ENCODE measurements around the gene STAU1.
"Not testable (repeated sequence)": the region's sequence is repeated elsewhere in the genome, so short reads cannot be mapped to it uniquely, and the experiment has no call there.

Gene STAU1

DNA sequence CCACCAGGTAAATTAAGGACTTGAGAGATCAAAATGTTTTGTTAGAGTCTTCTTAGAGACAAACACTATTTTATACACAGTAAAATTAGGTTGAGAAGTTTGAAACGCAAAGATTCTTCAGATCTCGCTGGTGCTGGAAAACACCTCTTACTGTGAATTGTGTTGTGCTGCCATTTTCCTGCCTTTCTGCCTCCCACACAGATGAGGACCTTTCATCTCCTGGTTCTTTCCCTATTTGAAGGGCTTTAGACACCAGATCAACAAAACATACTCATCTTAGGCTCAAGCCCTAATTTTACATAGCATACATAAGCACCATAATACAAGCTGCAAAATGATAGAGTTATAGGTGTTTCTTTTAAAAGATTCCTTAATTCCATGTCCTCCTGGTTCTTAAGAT is 18.6 kb downstream of the STAU1 start:
- DNase-seq (ENCODE audit: low read depth, low spot score): no peak
- no peak overlapping the region for H3K4me3 ChIP-seq (ENCODE audit: low read length)

DNA sequence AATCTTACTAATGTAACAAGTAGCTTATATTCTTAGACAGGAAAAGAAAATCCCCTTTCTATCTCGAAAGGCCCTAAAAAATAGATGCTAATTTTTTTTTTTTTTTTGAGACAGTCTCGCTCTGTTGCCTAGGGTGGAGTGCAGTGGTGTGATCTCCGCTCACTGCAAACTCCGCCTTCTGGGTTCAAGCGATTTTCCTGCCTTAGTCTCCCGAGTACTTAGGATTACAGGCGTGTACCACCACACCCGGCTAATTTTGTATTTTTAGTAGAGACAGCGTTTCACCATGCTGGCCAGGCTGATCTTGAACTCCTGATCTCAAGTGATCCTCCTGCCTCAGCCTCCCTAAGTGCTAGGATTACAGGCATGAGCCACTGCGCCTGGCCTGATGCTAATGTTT is 19.3 kb downstream of the STAU1 start:
- DNase-seq (ENCODE audit: low read depth, low spot score); H3K4me3 ChIP-seq (ENCODE audit: low read length): not testable (repeated sequence)

DNA sequence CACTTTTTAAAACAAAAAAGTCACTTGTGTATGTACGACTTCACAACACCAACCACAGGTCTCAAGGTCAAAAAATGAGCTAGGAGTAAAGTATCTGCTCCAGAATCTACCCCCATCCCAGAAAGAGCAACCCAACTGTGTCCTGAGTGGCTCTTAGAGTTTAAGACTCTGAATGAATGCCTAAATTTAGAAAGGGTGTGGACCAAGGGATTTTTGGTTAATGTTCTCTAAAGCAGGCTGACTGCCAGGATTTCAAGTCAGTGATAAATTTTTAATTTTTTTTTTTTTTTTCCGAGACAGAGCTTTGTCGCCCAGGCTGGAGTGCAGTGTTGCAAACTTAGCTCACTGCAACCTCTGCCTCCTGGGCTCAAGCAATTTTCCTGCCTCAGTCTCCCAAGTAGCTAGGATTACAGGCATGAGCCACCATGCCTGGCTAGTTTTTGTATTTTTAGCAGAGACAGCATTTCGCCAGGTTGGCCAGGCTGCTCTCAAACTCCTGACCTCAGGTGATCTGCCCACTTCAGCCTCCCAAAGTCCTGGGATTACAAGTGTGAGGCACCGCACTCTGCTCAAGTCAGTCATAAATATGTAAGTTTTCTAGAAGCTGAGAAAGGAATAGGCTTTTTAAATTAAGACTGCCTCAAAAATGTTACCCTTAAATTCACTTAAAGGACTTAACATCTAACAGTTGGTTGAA is 20.2 kb downstream of the STAU1 start:
- no peak overlapping the region for H3K4me3 ChIP-seq (ENCODE audit: low read length)
- DNase-seq (ENCODE audit: low read depth, low spot score): no peak

DNA sequence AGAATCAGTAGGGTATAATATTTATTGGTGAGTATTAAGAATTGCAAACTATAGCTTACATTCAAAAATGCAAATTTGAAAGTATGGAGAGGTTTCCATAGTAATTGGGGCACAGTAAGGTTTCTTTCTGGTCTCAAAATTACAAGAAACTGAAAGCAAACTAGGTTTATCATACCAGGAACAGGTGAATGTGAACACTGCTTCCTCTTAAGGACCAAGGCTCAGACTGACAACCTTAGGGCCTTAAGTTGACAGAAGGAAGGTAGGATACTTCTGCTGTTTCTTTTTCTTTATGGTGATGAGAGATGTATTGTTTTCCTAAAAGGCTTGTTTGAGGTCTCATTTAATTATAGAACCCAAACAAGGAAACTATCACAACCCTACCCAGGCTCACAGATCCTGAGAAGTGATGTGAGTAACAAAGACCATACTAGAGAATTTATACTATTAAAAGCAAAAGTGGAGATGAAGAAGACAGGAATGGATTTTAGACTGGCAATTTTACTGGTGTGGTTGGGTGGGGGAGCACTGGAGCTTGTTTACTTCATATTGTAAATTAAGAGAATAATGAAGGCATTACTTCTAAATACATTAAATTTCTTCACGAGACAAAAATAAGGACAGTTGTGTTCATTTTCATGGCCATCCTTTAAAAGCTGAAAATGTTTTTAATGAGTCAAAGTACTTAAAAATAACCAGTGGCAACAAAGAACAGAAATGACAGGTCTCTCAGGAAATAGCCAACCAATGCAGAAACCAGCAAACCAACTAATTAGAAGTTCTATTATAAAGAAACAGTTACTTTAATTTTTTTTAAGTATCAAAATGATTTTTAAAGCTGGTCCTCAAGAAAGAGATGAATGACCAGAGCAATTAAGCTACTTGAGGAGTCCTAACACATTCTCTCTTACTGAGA is 21.3 kb downstream of the STAU1 start:
- no peak for DNase-seq (ENCODE audit: low read depth, low spot score)
- no peak overlapping the region for H3K4me3 ChIP-seq (ENCODE audit: low read length)

DNA sequence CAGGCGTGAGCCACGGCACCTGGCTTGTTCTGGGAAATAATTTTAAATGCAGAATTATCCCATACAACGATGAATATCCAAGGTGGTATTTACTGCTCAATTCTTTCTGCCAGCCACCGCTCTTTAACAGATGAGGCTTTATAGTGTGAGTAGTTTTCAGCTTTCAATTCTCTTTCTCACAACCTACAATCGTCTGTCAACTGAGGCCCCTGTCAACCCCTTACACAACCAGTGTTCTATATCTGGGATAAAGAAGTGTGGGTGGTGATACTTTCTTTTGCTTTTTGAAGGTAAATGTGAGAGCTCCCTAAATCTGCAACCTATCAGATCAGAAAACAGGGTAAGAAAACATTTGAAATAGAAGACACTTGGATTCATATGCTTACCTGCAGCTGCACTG is 22.5 kb downstream of the STAU1 start:
- no peak for DNase-seq (ENCODE audit: low read depth, low spot score)
- no peak overlapping the region for H3K4me3 ChIP-seq (ENCODE audit: low read length)

DNA sequence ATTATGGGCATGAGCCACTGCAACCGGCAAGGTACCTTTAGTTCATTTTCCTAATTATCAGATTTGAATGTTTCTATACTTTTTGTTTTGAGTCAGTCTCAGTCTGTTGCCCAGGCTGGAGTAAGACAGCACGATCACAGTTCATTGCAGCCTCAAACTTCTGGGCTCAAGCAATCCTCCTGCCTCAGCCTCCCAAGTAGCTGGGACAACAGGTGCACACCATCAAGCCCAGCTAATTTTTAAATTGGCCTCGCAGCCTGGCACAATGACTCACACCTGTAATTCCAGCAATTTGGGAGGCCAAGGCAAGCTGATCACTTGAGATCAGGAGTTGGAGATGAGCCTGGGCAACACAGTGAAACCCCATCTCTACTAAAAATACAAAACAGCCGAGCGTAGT is 24.4 kb downstream of the STAU1 start:
- DNase-seq (ENCODE audit: low read depth, low spot score): no peak
- H3K4me3 ChIP-seq (ENCODE audit: low read length): no peak overlapping the region

DNA sequence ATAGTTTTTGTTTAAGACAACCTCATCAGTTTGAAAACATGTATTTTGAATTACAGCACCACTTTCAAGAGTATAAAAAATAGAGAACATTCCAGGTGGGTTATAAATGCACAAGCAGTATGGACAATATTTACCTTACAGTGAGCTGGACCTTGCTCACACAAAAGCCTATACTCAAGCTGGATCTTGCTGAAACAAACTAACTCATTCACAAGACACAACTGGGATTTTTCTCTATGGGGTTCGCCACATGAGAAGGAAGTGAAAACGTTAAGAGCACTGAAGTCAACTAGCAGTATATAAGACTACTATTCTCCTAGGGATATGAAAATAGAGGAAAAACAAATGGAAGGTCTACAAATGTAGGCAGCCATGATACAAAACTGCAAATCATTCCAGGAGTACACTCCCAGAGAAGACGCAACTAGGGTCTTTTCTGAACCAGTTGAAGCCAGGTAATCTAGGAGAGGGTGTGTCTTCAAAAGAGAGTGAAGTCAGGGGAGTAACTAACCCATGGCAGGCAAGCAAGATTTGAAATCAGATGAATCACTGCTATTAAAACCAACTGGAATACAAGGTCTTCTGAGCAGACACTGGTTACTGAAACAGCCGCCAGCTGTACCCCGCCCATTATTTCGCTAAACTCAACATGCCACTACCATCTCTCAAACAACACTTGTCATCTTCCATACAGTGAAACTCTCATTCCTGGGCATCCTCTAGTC is 26.5 kb downstream of the STAU1 start:
- no peak for DNase-seq (ENCODE audit: low read depth, low spot score)
- no peak overlapping the region for H3K4me3 ChIP-seq (ENCODE audit: low read length)

DNA sequence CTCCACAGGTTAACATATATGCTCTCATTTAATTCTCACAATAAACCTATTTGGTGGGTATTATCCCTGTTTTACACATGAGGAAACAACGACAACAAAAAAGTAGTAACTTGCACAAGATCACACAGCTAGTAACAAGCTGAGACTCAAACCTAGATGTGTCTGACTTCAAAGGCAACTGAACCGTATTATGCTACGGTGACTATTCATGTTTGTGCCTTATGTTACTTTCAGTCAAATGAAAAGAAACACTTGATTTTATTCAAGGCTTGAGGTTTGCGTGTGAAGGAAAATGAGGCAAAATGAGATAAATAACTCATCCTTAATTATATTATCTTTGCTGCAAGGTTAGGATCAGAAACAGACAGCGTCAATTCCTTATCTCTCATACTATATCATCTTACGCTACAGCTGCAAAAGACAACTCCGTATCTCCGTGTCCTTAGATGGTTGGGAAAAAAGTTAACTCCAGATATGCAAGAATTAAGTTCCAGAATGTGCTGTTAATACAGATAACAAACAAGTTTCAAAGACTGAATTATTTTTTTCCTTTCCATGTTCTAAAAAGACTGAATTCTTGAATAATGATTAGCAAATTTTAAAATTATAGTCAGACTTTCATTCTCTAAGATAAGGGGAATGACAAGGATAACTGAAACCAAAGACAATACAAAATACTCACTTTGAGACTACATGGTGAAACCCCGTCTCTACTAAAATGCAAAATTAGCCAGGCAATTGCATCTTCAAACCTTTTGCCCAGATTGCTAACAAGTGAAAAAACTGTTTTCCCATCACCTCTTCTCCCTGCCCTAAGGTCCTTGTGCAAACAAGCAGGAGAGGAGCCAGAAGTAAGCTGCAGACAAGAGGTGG is 27.8 kb downstream of the STAU1 start:
- H3K4me3 ChIP-seq (ENCODE audit: low read length): no peak overlapping the region
- DNase-seq (ENCODE audit: low read depth, low spot score): no peak

DNA sequence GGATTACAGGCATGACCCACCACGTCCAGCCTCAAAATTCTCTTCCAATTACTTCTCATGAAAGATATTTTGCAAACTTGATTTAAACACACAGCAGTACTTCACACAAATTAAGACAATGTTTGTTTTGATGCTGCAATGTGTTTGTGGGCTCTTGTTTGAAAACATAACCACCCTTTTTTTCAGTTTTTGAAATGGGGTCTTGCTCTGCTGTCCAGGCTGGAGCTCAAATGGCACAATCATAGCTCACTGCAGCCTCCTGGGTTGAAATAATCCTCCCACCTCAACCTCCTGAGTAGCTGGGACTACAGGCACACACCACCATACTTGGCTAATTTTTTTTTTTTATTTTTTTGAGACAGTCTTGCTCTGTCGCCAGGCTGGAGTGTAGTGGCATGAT is 31.0 kb downstream of the STAU1 start:
- H3K4me3 ChIP-seq (ENCODE audit: low read length): no peak overlapping the region
- no peak for DNase-seq (ENCODE audit: low read depth, low spot score)

DNA sequence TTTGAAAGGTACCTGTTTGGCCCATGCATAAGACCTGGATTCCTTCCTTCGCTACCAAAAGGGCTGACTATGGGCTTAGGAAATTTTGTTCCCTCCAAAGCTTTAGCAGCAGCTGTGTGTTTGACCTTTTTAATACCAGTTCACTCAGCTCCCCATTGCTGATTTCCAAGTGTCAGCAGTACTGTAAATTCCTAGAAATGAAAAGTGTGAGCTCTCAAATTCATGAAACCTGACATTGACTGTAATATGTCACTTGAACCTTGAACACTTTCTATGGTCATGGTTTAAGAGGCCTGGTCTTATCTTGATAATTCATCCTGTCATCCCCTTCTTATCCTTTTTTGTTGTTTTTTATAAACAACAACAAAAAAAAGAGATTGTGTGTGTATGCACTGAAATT is 31.7 kb downstream of the STAU1 start:
- no peak overlapping the region for H3K4me3 ChIP-seq (ENCODE audit: low read length)
- no peak for DNase-seq (ENCODE audit: low read depth, low spot score)

DNA sequence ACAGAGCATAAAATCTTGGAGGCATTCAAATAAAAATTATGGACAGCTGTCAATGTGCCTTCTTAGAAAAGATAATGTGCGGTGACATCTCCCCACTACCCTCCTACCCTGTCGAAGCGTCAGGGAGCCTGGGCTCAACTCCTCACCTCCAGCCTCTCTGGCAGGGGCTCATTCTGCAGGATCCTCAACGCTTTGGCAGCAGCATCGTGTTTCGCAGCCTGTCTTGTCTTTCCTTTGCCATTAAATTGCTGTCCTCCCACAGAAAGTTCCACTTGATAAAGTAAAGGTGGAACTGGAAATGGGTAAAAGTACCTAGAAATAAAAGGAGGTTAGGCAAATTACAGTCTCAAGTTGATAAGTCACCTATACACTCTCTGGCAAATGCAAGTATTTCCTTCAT is 36.7 kb downstream of the STAU1 start:
- H3K4me3 ChIP-seq (ENCODE audit: low read length): no peak overlapping the region
- DNase-seq (ENCODE audit: low read depth, low spot score): no peak

DNA sequence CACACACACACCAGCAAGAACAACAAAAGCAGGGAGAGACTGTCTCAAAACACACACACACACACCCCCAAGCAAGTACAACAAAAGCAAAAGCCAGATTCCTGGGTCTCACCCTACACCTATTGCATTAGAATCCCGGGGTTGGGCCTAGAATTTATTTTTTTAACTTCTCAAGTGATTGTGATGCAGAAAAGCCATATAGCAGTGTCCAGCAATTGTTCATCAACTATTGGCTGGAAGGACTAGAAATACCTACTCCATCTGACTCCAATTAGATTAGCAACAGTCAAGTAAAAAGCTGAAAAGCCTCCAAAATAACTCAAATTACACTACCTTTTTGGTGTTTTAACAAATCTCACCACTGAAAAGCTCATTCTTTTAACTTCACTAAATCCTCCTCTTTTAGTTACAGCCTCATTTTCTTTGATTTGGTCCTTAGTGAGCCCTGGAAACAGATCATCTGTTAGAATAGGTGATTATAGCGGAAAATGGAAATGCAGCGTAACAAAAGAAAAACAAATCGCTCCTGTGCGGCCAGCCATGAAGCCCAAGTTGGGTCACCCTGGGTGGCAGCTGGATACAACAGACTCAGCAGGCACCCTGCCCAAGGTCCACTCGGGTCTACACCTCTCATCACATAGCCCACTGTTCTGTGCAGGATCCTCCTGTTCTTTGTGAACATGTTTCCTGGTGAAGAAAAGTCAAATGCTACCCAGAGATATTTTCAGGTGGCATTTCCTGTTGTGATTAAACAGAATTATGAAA is 38.7 kb downstream of the STAU1 start:
- DNase-seq (ENCODE audit: low read depth, low spot score): no peak
- no peak overlapping the region for H3K4me3 ChIP-seq (ENCODE audit: low read length)

DNA sequence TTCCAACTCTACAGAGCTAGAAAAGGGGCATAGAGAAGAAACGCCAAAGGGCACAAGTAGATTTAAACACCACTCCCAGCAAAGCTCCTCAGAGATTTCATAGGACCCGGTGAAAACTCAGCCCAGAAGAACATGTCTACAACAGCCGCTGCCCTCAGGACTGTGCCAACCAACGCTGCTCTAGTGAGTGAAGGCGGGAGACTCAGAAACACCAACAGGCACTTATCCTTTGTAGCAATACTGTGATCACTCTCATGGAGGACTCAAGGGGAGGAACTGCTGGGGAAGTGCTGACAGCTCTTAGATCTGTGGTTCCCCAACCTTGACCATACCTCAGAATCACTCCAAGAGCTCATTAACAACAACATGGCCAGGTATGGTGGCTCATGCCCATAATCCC is 39.5 kb downstream of the STAU1 start:
- H3K4me3 ChIP-seq (ENCODE audit: low read length): no peak overlapping the region

DNA sequence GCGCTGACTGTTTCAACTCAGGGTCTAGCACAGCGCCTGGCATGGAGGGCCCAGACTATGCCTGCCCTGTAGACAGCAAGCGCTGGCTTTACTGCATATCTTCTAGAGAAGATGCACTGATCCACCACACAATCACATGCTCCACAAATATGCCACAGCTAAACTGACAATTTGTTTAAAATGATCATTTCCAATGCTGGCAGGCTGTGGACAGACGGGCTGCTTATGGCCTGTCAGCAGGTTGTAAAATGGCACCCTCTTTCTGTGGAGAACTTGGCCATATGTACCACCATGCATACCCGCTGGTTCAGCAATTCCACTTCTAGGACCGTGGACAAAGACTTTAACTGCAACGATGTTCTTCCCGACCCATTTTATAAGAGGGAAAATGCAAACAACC is 40.8 kb downstream of the STAU1 start:
- no peak overlapping the region for H3K4me3 ChIP-seq (ENCODE audit: low read length)

More for the DNA sequence above, 39.5 kb downstream of the STAU1 start:
- DNase-seq (ENCODE audit: low read depth, low spot score): no peak

DNA sequence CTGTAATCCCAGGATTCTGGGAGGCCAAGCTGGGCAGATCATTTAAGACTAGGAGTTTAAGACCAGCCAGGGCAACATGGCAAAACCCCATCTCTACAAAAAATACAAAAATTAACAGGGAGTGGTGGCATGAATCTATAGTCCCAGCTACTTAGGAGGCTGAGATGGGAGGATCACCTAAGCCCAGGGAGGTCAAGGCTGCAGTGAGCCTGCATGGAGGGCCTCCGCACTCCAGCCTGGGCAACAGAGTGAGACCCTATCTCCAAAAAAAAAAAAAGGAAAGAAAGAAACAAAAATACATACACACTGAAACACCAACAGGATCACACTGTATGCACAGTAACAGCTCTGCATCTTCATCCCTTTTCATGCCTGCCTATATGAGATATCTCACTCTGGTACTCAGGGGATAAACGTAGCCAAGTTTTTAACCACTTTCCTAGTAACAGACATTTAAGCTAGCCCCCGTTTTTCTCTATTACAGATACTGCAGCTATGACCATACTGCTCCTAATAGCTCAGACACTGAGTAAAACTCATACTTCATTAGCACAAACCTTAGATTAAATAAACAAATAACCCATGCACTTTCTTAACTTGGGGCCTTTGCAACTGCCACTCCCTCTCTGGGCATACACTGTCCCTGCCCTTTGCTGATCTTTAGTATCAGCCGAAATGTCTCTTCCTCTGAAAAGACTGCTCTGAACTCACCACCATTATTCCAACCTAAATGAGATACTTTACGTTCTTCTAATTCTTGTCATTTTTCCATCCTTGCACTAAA is 41.5 kb downstream of the STAU1 start:
- DNase-seq (ENCODE audit: low read depth, low spot score): no peak
- no peak overlapping the region for H3K4me3 ChIP-seq (ENCODE audit: low read length)

More for the DNA sequence above, 40.8 kb downstream of the STAU1 start:
- no peak for DNase-seq (ENCODE audit: low read depth, low spot score)

DNA sequence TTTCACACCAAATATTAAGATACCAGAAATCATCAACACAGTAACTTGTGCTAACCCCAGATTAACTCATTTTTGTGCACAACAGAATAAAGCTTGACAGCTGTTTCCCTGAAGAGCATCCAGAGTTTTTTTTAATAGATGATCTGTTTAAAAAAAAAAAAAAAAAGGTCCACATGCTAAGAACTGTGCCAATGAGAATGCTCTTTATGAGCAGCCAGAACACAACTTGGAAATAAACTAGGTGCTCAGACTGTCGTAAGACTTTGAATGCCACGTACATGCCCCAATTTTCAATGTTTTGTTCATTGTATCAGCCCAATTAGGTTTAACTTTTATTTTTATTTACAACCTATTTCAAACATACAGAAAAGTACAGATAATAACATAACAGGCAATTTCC is 47.3 kb downstream of the STAU1 start:
- H3K4me3 ChIP-seq (ENCODE audit: low read length): no peak overlapping the region
- DNase-seq (ENCODE audit: low read depth, low spot score): no peak

DNA sequence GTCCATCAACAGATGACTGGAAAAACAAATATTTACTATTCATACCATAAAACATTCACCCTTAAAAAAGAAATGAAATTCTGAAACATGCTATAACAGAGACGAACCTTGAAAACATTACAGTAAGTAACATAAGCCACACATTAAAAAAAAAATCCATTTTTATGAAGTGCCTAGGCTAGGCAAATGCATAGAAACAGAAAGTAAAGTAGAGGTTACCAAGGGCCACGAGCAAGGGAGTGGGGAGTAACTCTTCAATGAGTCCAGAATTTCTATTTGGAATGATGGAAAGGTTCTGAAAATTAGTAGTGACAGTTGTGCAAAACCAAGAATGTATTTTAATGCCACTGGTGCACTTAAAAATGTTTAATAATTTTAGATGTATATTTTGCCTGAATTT is 47.7 kb downstream of the STAU1 start:
- DNase-seq (ENCODE audit: low read depth, low spot score): no peak
- no peak overlapping the region for H3K4me3 ChIP-seq (ENCODE audit: low read length)

DNA sequence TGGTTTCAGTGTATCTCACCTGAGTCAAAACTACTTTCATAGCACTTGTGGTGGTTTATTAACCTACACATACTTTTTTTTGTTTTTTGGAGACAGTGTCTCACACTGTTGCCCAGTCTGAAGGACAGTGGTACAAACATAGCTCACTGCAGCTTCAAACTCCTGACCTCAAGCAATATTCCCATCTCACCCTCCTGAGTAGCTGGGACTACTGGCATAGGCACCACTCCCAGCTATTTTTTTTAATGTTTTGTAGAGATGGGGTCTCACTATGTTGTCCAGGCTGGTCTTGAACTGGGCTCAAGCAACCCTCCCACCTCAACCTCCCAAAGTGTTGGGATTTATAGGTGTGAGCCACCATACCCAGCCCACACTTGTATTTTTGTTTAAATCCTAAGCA is 49.7 kb downstream of the STAU1 start:
- DNase-seq (ENCODE audit: low read depth, low spot score): no peak
- no peak overlapping the region for H3K4me3 ChIP-seq (ENCODE audit: low read length)
